GM12865 (cell line): ENCODE data around the gene TRIO.

Experiments used
- DNase-seq: peaks from one replicate; pipeline ENCODE4 v3.0.0; 2010; ENCODE audit warnings: low read depth
- H3K4me3 ChIP-seq: 2 replicates; pipeline ENCODE4 v1.5.1; 2011; ENCODE audit warnings: mild to moderate bottlenecking, low read depth, low read length, control low read depth
- TF ChIP-seq, protein P1 (sequence below): IDR thresholded peaks from 2 replicates; pipeline ENCODE4 v1.5.1; 2011; ENCODE audit warnings: low read length, control low read depth, low read depth, inconsistent platforms; ENCODE audit not compliant: insufficient read depth; ENCODE audit errors: missing control alignments

TRIO gene

DNA sequence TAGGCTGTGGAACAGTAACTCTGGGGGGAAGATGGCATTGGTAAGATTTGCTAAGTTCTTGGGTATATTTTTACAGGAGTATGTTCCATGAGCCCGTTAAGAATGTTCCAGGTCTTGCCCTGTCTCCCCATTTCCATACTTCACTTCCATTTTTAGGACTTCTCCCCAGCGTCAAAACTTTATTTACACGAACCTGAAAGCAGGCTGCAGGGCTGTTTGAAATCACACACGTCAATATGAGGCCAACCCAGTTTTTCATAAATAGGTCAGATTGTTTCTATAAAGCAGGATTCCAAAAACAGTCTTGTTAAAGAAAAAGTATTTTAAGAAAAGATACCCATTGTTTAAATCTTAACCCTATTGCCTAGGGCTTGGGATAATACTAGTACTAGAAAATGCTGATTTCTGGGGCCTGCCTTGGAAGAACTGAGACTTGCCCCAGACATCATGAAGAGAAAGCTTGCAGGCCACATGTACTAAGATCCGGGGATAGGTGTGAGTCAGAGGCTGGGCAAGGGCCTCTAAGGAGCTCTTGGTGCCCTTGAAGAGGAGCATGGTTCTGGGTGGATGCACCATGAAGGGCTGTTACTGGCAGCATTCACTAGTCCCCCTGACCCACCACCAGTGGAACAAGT, 24.2 kb downstream of the TRIO start:
- DNase-seq = peak; percentile 83

DNA sequence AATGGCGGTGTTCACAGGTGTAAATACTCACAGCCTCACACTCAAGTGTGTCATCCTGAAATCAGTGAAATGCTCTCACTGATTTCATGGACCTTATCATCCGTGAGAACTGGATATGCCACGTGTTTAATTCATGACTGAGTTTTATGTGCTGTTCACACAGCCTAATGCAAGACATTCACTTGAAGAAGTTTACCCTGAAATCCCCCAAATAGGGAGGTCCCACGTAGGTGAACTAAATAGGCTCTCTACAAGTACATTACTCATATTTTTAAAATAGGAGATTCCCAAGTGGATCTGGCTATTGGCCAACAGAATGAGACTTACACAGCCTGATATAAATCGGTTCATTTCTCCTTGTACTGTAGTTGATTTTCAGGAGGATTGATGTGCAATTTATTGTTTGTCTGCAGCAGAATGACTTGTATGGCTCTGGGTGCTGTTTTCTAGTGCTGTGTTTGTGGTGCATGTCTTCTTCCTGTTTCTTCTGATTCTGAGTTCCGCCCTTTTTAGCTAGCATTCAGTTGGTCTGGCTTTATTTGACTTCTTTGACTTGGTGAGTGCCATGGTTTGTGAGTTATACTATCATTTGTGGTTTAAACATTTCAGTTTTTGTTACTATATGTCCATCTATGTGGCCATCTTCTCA, 25.1 kb downstream of the TRIO start:
- DNase-seq = peak; percentile 85
- TF ChIP-seq, protein P1, sequence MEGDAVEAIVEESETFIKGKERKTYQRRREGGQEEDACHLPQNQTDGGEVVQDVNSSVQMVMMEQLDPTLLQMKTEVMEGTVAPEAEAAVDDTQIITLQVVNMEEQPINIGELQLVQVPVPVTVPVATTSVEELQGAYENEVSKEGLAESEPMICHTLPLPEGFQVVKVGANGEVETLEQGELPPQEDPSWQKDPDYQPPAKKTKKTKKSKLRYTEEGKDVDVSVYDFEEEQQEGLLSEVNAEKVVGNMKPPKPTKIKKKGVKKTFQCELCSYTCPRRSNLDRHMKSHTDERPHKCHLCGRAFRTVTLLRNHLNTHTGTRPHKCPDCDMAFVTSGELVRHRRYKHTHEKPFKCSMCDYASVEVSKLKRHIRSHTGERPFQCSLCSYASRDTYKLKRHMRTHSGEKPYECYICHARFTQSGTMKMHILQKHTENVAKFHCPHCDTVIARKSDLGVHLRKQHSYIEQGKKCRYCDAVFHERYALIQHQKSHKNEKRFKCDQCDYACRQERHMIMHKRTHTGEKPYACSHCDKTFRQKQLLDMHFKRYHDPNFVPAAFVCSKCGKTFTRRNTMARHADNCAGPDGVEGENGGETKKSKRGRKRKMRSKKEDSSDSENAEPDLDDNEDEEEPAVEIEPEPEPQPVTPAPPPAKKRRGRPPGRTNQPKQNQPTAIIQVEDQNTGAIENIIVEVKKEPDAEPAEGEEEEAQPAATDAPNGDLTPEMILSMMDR = no peak
- H3K4me3 ChIP-seq = peak overlapping the region; percentile 73

More for the DNA sequence above, 24.2 kb downstream of the TRIO start:
- H3K4me3 ChIP-seq = peak overlapping the region; percentile 73
- TF ChIP-seq, protein P1 = no peak

DNA sequence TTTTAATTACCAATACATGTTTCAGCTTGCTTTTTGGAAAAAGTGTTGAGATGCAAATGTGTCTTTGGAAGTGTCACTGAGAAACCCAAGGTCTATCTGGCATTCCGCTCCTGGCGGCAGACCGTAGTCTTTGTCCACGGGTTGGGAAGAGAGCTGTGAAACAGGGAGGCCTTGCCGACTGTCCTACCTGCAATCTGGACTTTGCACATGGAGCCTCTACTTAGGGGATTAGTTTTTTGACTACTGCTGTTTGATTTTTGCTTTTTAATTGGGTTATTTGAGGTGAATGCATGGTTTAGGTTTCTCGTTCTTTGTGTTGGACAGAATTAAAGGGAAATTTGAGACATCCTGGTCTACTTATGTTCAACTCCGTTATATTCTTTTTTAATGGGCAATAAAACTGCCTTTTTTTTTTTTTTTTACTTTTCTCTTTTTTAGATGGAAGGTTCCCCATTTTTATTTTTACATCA, 25.7 kb downstream of the TRIO start:
- H3K4me3 ChIP-seq = peak overlapping the region; percentile 73
- TF ChIP-seq, protein P1 = no peak
- DNase-seq = no peak

DNA sequence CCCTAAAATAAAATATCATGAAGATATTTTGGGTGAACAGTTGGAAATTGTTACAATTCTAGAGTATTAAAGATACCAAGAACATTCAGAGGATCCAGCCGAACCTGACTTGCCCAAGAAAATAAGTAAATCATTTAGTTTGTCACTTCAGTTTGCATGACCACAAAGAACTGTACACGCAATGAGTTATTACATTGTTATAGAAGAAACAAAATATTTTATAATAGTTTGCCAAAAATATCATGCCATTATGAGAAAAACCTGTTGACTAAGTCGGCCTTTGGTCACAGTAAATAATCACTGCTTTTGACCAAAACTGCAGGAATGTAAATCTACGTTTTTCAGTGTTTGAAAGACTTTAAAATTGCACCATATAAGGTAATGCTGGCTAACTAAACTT, 27.9 kb downstream of the TRIO start:
- DNase-seq = no peak
- TF ChIP-seq, protein P1 = no peak
- H3K4me3 ChIP-seq = peak overlapping the region; percentile 73

DNA sequence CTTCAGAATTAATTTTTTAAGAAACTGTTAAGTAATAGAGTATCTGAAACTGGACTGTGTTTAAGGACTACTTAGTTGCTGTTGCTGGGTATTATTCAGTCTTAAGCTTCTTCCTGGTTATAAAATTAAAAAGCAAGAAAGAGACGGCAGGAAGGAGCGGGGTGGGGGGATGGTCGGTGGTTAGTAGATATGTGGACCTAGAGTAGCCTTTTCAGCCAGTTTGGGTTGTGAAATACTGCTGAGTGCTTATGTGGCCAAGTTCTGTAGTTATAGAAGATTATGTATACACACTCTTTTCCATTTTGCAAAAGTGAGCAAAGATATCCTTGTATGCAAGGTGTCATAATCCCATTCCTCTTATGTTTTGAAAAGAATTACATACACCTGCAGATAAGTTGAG, 28.5 kb downstream of the TRIO start:
- H3K4me3 ChIP-seq = peak overlapping the region; percentile 73
- TF ChIP-seq, protein P1 = no peak
- DNase-seq = peak; percentile 77

DNA sequence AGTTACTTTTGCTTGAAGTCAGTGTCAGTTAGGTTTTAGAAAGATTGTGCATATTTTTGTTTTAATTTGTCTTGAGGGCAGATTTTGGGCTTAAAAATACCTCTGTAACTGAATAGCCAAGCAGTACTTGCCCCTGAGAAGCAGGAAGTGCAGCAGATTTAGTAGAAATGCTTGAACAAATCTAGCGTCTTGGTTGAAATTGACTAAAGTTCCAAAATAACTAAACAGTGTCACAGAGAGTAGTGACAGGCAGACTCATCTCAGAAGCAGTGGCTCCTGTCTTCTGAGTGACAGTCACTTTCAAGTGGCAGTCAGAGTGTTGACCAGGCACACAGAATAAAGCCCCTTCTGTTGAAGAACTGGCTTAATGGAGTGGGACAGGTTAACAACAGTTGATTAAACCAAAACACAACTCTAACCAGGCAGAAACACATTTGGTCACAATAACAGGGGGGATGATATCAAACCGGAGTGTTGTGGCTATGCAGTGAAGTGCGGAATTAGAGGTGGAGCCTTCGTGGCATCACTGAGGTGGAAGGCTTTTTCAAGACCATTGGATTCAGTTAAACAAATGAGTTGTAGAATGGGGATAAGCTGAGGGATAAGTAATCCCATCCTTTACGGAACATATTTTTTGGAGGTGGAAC, 29.1 kb downstream of the TRIO start:
- peak overlapping the region; percentile 73 for H3K4me3 ChIP-seq
- peak; percentile 84 for DNase-seq
- TF ChIP-seq, protein P1 = no peak
